ENCODE measurements around the gene MUCL3.
A peak's percentile ranks its signal among the peaks of the same experiment; 100 is the strongest.

Gene MUCL3

DNA sequence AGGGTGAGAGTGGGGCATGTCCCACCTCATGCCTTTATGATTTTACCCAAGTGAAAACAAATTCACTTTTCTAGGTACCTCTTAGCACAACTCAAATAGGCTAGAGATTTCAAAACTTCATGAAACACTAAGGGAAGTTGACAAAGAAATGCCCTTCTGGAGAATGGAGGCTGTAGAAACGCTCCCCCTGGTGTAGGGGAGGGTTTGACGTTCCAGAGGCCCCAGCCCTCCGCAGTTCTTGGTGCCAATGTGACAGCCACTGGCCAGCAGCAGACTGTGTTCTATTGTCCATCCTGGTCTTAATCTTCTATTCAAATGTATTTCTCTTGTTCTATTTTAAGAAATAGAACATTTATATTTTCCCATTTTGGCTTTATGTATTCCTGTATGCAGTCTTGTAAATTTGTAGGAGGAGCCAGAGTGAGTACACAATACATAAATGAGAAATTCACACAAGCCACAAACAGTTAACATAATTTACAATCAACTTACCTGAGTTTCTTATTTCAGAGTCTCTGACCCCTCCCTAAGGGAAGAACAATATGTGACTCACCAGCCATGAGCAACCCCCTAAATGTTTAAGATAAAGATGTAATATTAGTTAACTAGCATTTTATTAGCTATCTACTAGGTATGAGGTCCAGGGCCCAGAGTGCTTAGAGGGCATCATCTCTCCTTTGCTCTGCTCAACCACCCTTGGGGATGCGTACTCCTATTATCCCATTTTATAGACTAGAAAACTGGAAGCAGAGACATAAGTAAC lies 33.9 kb downstream of the MUCL3 start:
- peaks cover 32% of the 10 kb centered on the region; the same call in 1 of the 2 replicates for H3K27me3 ChIP-seq (ENCODE audit: insufficient read depth, low read length)
- H3K4me1 ChIP-seq (ENCODE audit: control insufficient read depth, insufficient read depth, low read length, unreplicated experiment): no peaks in the 10 kb centered on the region
- no peak overlapping the region for H3K27ac ChIP-seq (ENCODE audit: low read depth, low read length)
- no peaks in the 10 kb centered on the region for H3K79me2 ChIP-seq (ENCODE audit: control insufficient read depth, insufficient read depth, low read length, unreplicated experiment)
- H2AFZ ChIP-seq (ENCODE audit: low read length, unreplicated experiment): no peak overlapping the region
- H3K36me3 ChIP-seq (ENCODE audit: insufficient read depth, low read length): no peaks in the 10 kb centered on the region
- H3K4me3 ChIP-seq (ENCODE audit: low read depth, low read length): no peak overlapping the region

- no peak overlapping the region for H3K27ac ChIP-seq (ENCODE audit: low read depth, low read length)
- H3K27me3 ChIP-seq (ENCODE audit: insufficient read depth, low read length): peaks cover 27% of the 10 kb centered on the region; the same call in 1 of the 2 replicates
- H3K4me3 ChIP-seq (ENCODE audit: low read depth, low read length): no peak overlapping the region
- no peaks in the 10 kb centered on the region for H3K36me3 ChIP-seq (ENCODE audit: insufficient read depth, low read length)
- H3K4me1 ChIP-seq (ENCODE audit: control insufficient read depth, insufficient read depth, low read length, unreplicated experiment): no peaks in the 10 kb centered on the region
- no peak overlapping the region for H2AFZ ChIP-seq (ENCODE audit: low read length, unreplicated experiment)
- no peaks in the 10 kb centered on the region for H3K79me2 ChIP-seq (ENCODE audit: control insufficient read depth, insufficient read depth, low read length, unreplicated experiment)
Measured at GRCh38 chr6:30979141-30979540, 38.4 kb downstream of the MUCL3 start.

GRCh38 chr6:30979690-30980089 lies 38.9 kb downstream of the MUCL3 start:
- Histone ChIP-seq H3K4me3 (ENCODE audit: low read depth, low read length) (no peak overlapping the region), H3K79me2 (ENCODE audit: control insufficient read depth, insufficient read depth, low read length, unreplicated experiment) (no peaks in the 10 kb centered on the region), H3K27ac (ENCODE audit: low read depth, low read length) (no peak overlapping the region), H3K4me1 (ENCODE audit: control insufficient read depth, insufficient read depth, low read length, unreplicated experiment) (no peaks in the 10 kb centered on the region), H3K27me3 (ENCODE audit: insufficient read depth, low read length) (peaks cover 27% of the 10 kb centered on the region; the same call in 1 of the 2 replicates), H2AFZ (ENCODE audit: low read length, unreplicated experiment) (no peak overlapping the region), H3K36me3 (ENCODE audit: insufficient read depth, low read length) (no peaks in the 10 kb centered on the region)

DNA sequence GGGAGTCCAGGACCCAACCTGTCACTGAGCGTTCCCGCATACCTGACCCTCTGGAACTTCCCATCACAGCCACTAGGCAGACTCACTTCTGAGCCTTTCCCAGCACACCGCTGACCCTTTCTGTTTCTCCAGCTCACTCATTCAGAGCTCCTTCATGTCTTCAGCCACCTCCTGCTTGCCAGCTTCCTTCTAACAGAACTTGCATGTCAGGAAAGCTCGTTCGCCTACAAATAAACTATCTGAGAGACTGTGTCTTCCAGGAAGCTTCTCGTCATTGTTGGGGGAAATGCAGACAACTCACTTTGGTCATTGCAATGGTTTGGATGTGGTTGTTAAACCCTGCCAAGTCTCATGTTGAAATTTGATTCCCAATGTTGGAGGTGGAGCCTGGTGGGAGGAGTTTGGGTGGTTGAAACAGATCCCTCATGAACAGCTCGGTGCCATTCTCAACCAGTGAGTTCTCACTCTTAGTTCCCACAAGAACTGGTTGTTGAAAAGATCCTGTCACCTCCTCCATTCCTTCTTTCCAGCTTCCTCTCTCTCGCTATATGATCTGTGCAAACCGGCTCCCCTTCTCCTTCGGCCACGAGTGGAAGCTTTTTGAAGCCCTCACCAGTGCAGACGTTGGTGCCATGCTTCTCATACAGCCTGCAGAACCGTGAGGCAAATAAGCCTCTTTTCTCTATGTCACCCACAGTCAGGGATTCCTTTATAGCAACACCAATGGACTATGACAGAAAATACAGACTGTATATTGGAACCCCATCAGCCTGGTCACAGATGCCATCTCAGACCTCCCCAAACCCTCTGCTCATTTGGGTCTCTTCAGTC lies 41.4 kb downstream of the MUCL3 start:
- no peaks in the 10 kb centered on the region for H3K36me3 ChIP-seq (ENCODE audit: insufficient read depth, low read length)
- H3K4me3 ChIP-seq (ENCODE audit: low read depth, low read length): peak overlapping the region; percentile 56
- no peaks in the 10 kb centered on the region for H3K79me2 ChIP-seq (ENCODE audit: control insufficient read depth, insufficient read depth, low read length, unreplicated experiment)
- H3K27me3 ChIP-seq (ENCODE audit: insufficient read depth, low read length): peaks cover 27% of the 10 kb centered on the region; the same call in 1 of the 2 replicates
- H3K4me1 ChIP-seq (ENCODE audit: control insufficient read depth, insufficient read depth, low read length, unreplicated experiment): no peaks in the 10 kb centered on the region
- no peak overlapping the region for H2AFZ ChIP-seq (ENCODE audit: low read length, unreplicated experiment)
- H3K27ac ChIP-seq (ENCODE audit: low read depth, low read length): no peak overlapping the region

DNA sequence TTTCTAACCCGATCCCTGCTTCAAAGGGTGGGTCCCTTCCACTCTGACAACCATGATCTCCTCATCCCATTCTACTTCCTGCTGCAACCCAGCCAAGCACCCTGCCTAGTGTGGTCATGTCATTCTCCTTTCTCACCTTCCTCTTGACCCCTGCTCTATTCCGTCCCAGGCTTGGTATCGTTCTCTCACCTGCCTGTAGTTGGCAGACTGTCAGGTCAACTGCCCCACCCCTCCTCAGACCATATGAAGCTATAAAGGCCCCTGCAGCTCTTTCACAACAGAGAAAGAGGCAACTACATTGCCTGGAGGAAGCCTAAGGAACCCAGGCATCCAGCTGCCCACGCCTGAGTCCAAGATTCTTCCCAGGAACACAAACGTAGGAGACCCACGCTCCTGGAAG lies 42.7 kb downstream of the MUCL3 start, which contains the start of gene MUC21:
Gene MUC21 (plus strand): TSS at position 280 of the 400 bp plus-strand sequence. CDS start 241 bp downstream, outside the sequence.
- H3K36me3 ChIP-seq (ENCODE audit: insufficient read depth, low read length): no peaks in the 10 kb centered on the region
- H3K27ac ChIP-seq (ENCODE audit: low read depth, low read length): no peak within 1 kb of the TSS
- peaks cover 21% of the 10 kb centered on the region; the same call in 1 of the 2 replicates for H3K27me3 ChIP-seq (ENCODE audit: insufficient read depth, low read length)
- no peaks in the 10 kb centered on the region for H3K4me1 ChIP-seq (ENCODE audit: control insufficient read depth, insufficient read depth, low read length, unreplicated experiment)
- H2AFZ ChIP-seq (ENCODE audit: low read length, unreplicated experiment): no peak within 1 kb of the TSS
- H3K79me2 ChIP-seq (ENCODE audit: control insufficient read depth, insufficient read depth, low read length, unreplicated experiment): no peaks in the 10 kb centered on the region
- H3K4me3 ChIP-seq (ENCODE audit: low read depth, low read length): 0 out of 2 replicates have a peak within 1 kb of the TSS, but pooled peaks have one; percentile 56

GRCh38 chr6:30985490-30985889 lies 44.7 kb downstream of the MUCL3 start:
- no peaks in the 10 kb centered on the region for H3K36me3 ChIP-seq (ENCODE audit: insufficient read depth, low read length)
- H3K4me3 ChIP-seq (ENCODE audit: low read depth, low read length): no peak overlapping the region
- no peaks in the 10 kb centered on the region for H3K79me2 ChIP-seq (ENCODE audit: control insufficient read depth, insufficient read depth, low read length, unreplicated experiment)
- no peak overlapping the region for H3K27ac ChIP-seq (ENCODE audit: low read depth, low read length)
- H3K27me3 ChIP-seq (ENCODE audit: insufficient read depth, low read length): peaks cover 12% of the 10 kb centered on the region; the same call in 1 of the 2 replicates
- no peak overlapping the region for H2AFZ ChIP-seq (ENCODE audit: low read length, unreplicated experiment)
- H3K4me1 ChIP-seq (ENCODE audit: control insufficient read depth, insufficient read depth, low read length, unreplicated experiment): no peaks in the 10 kb centered on the region

DNA sequence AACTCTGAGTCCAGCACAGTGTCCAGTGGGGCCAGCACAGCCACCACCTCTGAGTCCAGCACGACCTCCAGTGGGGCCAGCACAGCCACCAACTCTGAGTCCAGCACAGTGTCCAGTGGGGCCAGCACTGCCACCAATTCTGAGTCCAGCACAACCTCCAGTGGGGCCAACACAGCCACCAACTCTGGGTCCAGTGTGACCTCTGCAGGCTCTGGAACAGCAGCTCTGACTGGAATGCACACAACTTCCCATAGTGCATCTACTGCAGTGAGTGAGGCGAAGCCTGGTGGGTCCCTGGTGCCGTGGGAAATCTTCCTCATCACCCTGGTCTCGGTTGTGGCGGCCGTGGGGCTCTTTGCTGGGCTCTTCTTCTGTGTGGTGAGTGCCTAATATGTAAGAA lies 46.5 kb downstream of the MUCL3 start:
- no peak overlapping the region for H2AFZ ChIP-seq (ENCODE audit: low read length, unreplicated experiment)
- no peak overlapping the region for H3K27ac ChIP-seq (ENCODE audit: low read depth, low read length)
- peaks cover 12% of the 10 kb centered on the region; the same call in 1 of the 2 replicates for H3K27me3 ChIP-seq (ENCODE audit: insufficient read depth, low read length)

GRCh38 chr6:30988209-30988825 lies 47.5 kb downstream of the MUCL3 start:
- no peaks in the 10 kb centered on the region for H3K79me2 ChIP-seq (ENCODE audit: control insufficient read depth, insufficient read depth, low read length, unreplicated experiment)
- H3K4me3 ChIP-seq (ENCODE audit: low read depth, low read length): no peak overlapping the region

More for the DNA sequence above, 46.5 kb downstream of the MUCL3 start:
- H3K36me3 ChIP-seq (ENCODE audit: insufficient read depth, low read length): no peaks in the 10 kb centered on the region
- no peak overlapping the region for H3K4me3 ChIP-seq (ENCODE audit: low read depth, low read length)
- H3K4me1 ChIP-seq (ENCODE audit: control insufficient read depth, insufficient read depth, low read length, unreplicated experiment): no peaks in the 10 kb centered on the region
- no peaks in the 10 kb centered on the region for H3K79me2 ChIP-seq (ENCODE audit: control insufficient read depth, insufficient read depth, low read length, unreplicated experiment)

GRCh38 chr6:30990422-30991086 lies 49.8 kb downstream of the MUCL3 start:
- no peaks in the 10 kb centered on the region for H3K4me1 ChIP-seq (ENCODE audit: control insufficient read depth, insufficient read depth, low read length, unreplicated experiment)
- H3K27me3 ChIP-seq (ENCODE audit: insufficient read depth, low read length): no peaks in the 10 kb centered on the region; the same call in 1 of the 2 replicates
- no peak overlapping the region for H2AFZ ChIP-seq (ENCODE audit: low read length, unreplicated experiment)
- no peaks in the 10 kb centered on the region for H3K36me3 ChIP-seq (ENCODE audit: insufficient read depth, low read length)
- H3K27ac ChIP-seq (ENCODE audit: low read depth, low read length): no peak overlapping the region
- no peak overlapping the region for H3K4me3 ChIP-seq (ENCODE audit: low read depth, low read length)
- no peaks in the 10 kb centered on the region for H3K79me2 ChIP-seq (ENCODE audit: control insufficient read depth, insufficient read depth, low read length, unreplicated experiment)

More at GRCh38 chr6:30988209-30988825, 47.5 kb downstream of the MUCL3 start:
- Histone ChIP-seq H3K36me3 (ENCODE audit: insufficient read depth, low read length) (no peaks in the 10 kb centered on the region), H2AFZ (ENCODE audit: low read length, unreplicated experiment) (no peak overlapping the region), H3K27ac (ENCODE audit: low read depth, low read length) (no peak overlapping the region), H3K4me1 (ENCODE audit: control insufficient read depth, insufficient read depth, low read length, unreplicated experiment) (no peaks in the 10 kb centered on the region), H3K27me3 (ENCODE audit: insufficient read depth, low read length) (peaks cover 6% of the 10 kb centered on the region; the same call in 1 of the 2 replicates)

GRCh38 chr6:30991891-30992290 lies 51.1 kb downstream of the MUCL3 start:
- no peaks in the 10 kb centered on the region for H3K79me2 ChIP-seq (ENCODE audit: control insufficient read depth, insufficient read depth, low read length, unreplicated experiment)
- H3K27ac ChIP-seq (ENCODE audit: low read depth, low read length): no peak overlapping the region
- no peaks in the 10 kb centered on the region for H3K36me3 ChIP-seq (ENCODE audit: insufficient read depth, low read length)
- H3K4me1 ChIP-seq (ENCODE audit: control insufficient read depth, insufficient read depth, low read length, unreplicated experiment): no peaks in the 10 kb centered on the region
- H3K4me3 ChIP-seq (ENCODE audit: low read depth, low read length): no peak overlapping the region
- H3K27me3 ChIP-seq (ENCODE audit: insufficient read depth, low read length): no peaks in the 10 kb centered on the region; the same call in 1 of the 2 replicates
- H2AFZ ChIP-seq (ENCODE audit: low read length, unreplicated experiment): no peak overlapping the region
